ENCODE data around the gene PPP2R5C.

DNA sequence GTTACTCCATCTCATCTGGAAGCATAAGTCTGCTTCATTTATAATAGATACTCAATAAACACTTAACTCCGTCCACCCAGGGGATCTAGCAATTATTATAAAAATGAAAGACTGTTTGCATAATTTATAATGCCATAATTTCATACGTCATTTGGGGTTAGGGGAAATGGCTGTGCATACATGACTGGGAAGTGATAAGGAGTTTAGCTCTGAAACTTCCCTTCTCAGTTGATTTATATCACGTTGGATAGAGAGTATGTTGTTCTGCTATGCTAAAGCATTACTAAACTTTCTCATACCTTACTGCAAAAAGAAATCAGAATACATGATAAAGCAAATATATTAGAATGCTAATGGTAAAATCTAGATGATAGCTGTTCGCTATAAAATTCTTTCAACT, 112.5 kb downstream of the PPP2R5C start:
- TF ChIP-seq, protein P1, sequence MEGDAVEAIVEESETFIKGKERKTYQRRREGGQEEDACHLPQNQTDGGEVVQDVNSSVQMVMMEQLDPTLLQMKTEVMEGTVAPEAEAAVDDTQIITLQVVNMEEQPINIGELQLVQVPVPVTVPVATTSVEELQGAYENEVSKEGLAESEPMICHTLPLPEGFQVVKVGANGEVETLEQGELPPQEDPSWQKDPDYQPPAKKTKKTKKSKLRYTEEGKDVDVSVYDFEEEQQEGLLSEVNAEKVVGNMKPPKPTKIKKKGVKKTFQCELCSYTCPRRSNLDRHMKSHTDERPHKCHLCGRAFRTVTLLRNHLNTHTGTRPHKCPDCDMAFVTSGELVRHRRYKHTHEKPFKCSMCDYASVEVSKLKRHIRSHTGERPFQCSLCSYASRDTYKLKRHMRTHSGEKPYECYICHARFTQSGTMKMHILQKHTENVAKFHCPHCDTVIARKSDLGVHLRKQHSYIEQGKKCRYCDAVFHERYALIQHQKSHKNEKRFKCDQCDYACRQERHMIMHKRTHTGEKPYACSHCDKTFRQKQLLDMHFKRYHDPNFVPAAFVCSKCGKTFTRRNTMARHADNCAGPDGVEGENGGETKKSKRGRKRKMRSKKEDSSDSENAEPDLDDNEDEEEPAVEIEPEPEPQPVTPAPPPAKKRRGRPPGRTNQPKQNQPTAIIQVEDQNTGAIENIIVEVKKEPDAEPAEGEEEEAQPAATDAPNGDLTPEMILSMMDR (IDR thresholded peaks at IDR 0.05): no peak
- no peak for TF ChIP-seq POLR2A (IDR thresholded peaks at IDR 0.05)
